ENCODE data around the gene TMEM174.

The TMEM174 gene

GRCh38 chr5:73176250-73176649 lies 3.3 kb downstream of the TMEM174 start:
- Histone ChIP-seq H3K79me2 (ENCODE audit: insufficient read depth, low read length) (no peaks in the 10 kb centered on the region), H3K9me3 (ENCODE audit: insufficient read depth, low read length, severe bottlenecking) (no peaks in the 10 kb centered on the region), H3K4me1 (ENCODE audit: insufficient read depth, low read length) (no peaks in the 10 kb centered on the region), H3K4me3 (ENCODE audit: low read depth in 1 of 2, low read length in 2 of 2) (no peak overlapping the region), H3K9ac (ENCODE audit: low read depth, low read length) (no peak overlapping the region), H2AFZ (ENCODE audit: low read depth, low read length) (no peak overlapping the region), H3K36me3 (ENCODE audit: insufficient read depth, low read length) (no peaks in the 10 kb centered on the region), H3K27ac (ENCODE audit: low read length) (no peak overlapping the region), H4K20me1 (ENCODE audit: insufficient read depth, low read length) (no peaks in the 10 kb centered on the region), H3K27me3 (ENCODE audit: insufficient read depth, low read length, poor library complexity) (peaks cover 22% of the 10 kb centered on the region), H3K4me2 (ENCODE audit: insufficient read depth, low read length) (no peak overlapping the region)
- no peak for DNase-seq
- TF ChIP-seq EZH2 (IDR thresholded peaks at IDR 0.05; ENCODE audit: borderline replicate concordance, low read depth, low read length, severe bottlenecking) (no peak), CTCF (IDR thresholded peaks at IDR 0.05; ENCODE audit: borderline replicate concordance, extremely low read depth, low read length, poor library complexity, severe bottlenecking) (no peak)
- ATAC-seq (ENCODE audit: insufficient read depth, low read depth), result no peak

DNA sequence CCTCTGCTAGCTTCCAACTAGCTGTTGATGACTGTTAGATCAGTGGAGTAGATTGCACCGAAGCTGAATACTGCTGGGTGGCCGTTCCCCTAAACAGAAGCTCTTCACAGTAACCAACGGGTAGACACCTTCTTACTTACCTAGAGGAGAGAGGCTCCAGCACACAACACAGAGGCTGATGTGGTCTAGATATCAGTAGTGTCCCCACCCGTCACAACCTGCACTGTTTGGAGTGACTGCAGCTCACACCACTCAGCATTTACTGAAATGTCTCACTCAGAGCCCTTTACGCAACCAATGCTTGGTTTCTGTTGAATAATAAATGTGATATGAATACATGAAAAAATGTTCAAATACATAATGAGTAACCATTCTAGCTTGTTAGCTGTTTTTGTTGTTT lies 5.3 kb downstream of the TMEM174 start:
- Histone ChIP-seq H3K4me1 (ENCODE audit: insufficient read depth, low read length) (no peaks in the 10 kb centered on the region), H3K27me3 (ENCODE audit: insufficient read depth, low read length, poor library complexity) (peaks cover 21% of the 10 kb centered on the region), H2AFZ (ENCODE audit: low read depth, low read length) (no peak overlapping the region), H3K27ac (ENCODE audit: low read length) (no peak overlapping the region), H3K9me3 (ENCODE audit: insufficient read depth, low read length, severe bottlenecking) (no peaks in the 10 kb centered on the region), H4K20me1 (ENCODE audit: insufficient read depth, low read length) (no peaks in the 10 kb centered on the region), H3K36me3 (ENCODE audit: insufficient read depth, low read length) (no peaks in the 10 kb centered on the region), H3K4me3 (ENCODE audit: low read depth in 1 of 2, low read length in 2 of 2) (no peak overlapping the region), H3K79me2 (ENCODE audit: insufficient read depth, low read length) (no peaks in the 10 kb centered on the region), H3K9ac (ENCODE audit: low read depth, low read length) (no peak overlapping the region), H3K4me2 (ENCODE audit: insufficient read depth, low read length) (no peak overlapping the region)
- TF ChIP-seq EZH2 (IDR thresholded peaks at IDR 0.05; ENCODE audit: borderline replicate concordance, low read depth, low read length, severe bottlenecking), result no peak
- TF ChIP-seq CTCF (IDR thresholded peaks at IDR 0.05; ENCODE audit: borderline replicate concordance, extremely low read depth, low read length, poor library complexity, severe bottlenecking), result no peak
- DNase-seq, result no peak
- ATAC-seq (ENCODE audit: insufficient read depth, low read depth), result no peak

GRCh38 chr5:73179730-73180129 lies 6.7 kb downstream of the TMEM174 start:
- no peak overlapping the region for H3K4me2 ChIP-seq (ENCODE audit: insufficient read depth, low read length)
- H3K4me1 ChIP-seq (ENCODE audit: insufficient read depth, low read length), result no peaks in the 10 kb centered on the region
- H3K27ac ChIP-seq (ENCODE audit: low read length), result no peak overlapping the region
- no peak for DNase-seq
- TF ChIP-seq CTCF (IDR thresholded peaks at IDR 0.05; ENCODE audit: borderline replicate concordance, extremely low read depth, low read length, poor library complexity, severe bottlenecking) (no peak), EZH2 (IDR thresholded peaks at IDR 0.05; ENCODE audit: borderline replicate concordance, low read depth, low read length, severe bottlenecking) (no peak)
- H3K27me3 ChIP-seq (ENCODE audit: insufficient read depth, low read length, poor library complexity), result peaks cover 14% of the 10 kb centered on the region
- H3K4me3 ChIP-seq (ENCODE audit: low read depth in 1 of 2, low read length in 2 of 2), result no peak overlapping the region
- no peak overlapping the region for H3K9ac ChIP-seq (ENCODE audit: low read depth, low read length)
- ATAC-seq (ENCODE audit: insufficient read depth, low read depth), result no peak
- no peak overlapping the region for H2AFZ ChIP-seq (ENCODE audit: low read depth, low read length)
- no peaks in the 10 kb centered on the region for H3K9me3 ChIP-seq (ENCODE audit: insufficient read depth, low read length, severe bottlenecking)
- no peaks in the 10 kb centered on the region for H3K36me3 ChIP-seq (ENCODE audit: insufficient read depth, low read length)
- no peaks in the 10 kb centered on the region for H4K20me1 ChIP-seq (ENCODE audit: insufficient read depth, low read length)
- no peaks in the 10 kb centered on the region for H3K79me2 ChIP-seq (ENCODE audit: insufficient read depth, low read length)

DNA sequence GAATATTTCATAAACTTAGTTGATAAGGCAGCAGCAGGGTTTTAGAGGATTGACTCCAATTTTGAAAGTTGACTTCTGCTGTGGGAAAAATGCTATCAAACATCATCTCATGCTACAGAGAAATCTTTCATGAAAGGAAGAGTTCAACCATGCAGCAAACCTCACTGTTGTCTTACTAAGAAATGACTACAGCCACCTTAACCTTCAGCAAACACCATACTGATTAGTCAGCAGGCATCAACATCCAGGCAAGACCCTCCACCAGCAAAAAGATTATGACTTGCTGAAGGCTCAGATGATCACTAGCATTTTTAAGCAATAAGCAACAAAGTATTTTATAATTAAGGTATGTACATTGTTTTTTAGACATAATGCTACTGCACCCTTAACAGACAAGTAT lies 7.6 kb downstream of the TMEM174 start:
- Histone ChIP-seq H3K9me3 (ENCODE audit: insufficient read depth, low read length, severe bottlenecking) (peaks cover 3% of the 10 kb centered on the region), H3K4me2 (ENCODE audit: insufficient read depth, low read length) (no peak overlapping the region), H2AFZ (ENCODE audit: low read depth, low read length) (no peak overlapping the region), H3K9ac (ENCODE audit: low read depth, low read length) (no peak overlapping the region), H3K27ac (ENCODE audit: low read length) (no peak overlapping the region), H3K36me3 (ENCODE audit: insufficient read depth, low read length) (no peaks in the 10 kb centered on the region), H3K4me1 (ENCODE audit: insufficient read depth, low read length) (no peaks in the 10 kb centered on the region), H4K20me1 (ENCODE audit: insufficient read depth, low read length) (no peaks in the 10 kb centered on the region), H3K79me2 (ENCODE audit: insufficient read depth, low read length) (no peaks in the 10 kb centered on the region), H3K4me3 (ENCODE audit: low read depth in 1 of 2, low read length in 2 of 2) (no peak overlapping the region), H3K27me3 (ENCODE audit: insufficient read depth, low read length, poor library complexity) (peaks cover 14% of the 10 kb centered on the region)
- ATAC-seq (ENCODE audit: insufficient read depth, low read depth), result no peak
- DNase-seq, result no peak
- TF ChIP-seq EZH2 (IDR thresholded peaks at IDR 0.05; ENCODE audit: borderline replicate concordance, low read depth, low read length, severe bottlenecking), result no peak
- TF ChIP-seq CTCF (IDR thresholded peaks at IDR 0.05; ENCODE audit: borderline replicate concordance, extremely low read depth, low read length, poor library complexity, severe bottlenecking), result no peak

Measured in DND-41 (cell line).